HG02798 (cell line): ENCODE results near the gene RAB7A.
"Not testable (repeated sequence)": the region's sequence is repeated elsewhere in the genome, so short reads cannot be mapped to it uniquely, and the experiment has no call there.

Experiments used
- ATAC-seq: cut with Tn5 transposase; IDR thresholded peaks from one replicate; pipeline ENCODE4 v1.9.1; 2021; ENCODE audit warnings: mild to moderate bottlenecking; ENCODE audit not compliant: unreplicated experiment, poor library complexity

RAB7A gene

DNA sequence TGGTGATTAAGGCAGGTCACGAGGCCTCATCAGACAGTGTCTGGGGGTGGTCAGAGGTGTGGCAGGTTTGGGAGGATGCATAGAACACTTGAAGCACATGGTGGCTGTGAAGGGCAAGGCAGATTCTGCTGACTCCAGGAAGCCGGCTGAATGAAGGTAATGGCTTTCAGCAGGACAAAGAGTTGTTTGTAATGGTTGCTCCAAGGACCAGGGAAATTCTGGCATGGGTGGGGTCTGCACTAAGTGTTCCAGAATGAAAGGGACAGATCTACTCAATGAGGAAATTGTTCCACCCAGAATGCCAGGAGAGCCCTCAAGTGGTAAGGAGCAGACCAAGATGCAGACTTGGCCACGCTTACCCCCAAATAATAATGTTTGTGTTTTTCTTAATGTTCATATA is 82.7 kb downstream of the RAB7A start:
- no peak for ATAC-seq

DNA sequence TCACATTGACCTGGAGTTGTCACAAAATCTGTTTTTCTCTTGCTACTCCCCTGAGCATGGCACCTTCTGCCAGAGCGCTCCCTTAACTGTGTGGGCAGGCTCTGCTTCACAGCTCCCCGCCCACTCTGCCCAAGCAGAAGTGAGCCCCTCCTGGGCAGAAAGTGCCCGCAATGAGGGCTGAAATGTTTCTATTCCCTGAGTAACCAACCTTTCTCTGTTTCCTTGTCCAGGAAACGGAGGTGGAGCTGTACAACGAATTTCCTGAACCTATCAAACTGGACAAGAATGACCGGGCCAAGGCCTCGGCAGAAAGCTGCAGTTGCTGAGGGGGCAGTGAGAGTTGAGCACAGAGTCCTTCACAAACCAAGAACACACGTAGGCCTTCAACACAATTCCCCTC is 87.1 kb downstream of the RAB7A start:
- ATAC-seq, result no peak

DNA sequence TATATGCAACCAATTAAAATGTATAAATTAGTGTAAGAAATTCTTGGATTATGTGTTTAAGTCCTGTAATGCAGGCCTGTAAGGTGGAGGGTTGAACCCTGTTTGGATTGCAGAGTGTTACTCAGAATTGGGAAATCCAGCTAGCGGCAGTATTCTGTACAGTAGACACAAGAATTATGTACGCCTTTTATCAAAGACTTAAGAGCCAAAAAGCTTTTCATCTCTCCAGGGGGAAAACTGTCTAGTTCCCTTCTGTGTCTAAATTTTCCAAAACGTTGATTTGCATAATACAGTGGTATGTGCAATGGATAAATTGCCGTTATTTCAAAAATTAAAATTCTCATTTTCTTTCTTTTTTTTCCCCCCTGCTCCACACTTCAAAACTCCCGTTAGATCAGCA is 88.1 kb downstream of the RAB7A start:
- ATAC-seq, result no peak

DNA sequence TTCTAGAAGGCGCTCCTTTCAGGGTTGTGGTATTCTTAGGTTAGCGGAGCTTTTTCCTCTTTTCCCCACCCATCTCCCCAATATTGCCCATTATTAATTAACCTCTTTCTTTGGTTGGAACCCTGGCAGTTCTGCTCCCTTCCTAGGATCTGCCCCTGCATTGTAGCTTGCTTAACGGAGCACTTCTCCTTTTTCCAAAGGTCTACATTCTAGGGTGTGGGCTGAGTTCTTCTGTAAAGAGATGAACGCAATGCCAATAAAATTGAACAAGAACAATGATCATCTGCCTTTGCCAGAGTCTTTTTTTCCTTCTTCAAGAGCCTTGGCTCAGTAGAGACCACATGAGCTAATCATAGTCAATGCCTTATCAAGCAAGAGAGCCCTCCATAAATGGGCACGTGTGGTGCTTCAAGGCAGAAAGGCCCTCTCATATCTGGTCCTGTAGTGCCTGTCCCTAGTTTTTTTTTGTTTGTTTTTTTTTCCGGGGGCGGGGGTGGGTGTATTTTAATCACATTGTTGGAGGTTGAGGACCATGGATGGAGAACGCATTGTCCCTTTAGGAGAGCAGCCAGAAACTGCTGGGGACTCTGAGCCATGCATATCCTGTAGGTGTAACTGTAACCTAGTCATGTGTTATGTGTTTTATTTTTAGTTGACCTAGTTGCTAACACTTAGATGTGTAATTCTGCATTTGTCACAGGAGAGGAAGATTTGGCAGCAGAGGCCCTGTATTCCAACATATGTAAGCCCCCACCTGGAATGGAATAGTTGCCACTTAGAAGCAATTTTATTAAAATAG is 88.7 kb downstream of the RAB7A start:
- no peak for ATAC-seq

DNA sequence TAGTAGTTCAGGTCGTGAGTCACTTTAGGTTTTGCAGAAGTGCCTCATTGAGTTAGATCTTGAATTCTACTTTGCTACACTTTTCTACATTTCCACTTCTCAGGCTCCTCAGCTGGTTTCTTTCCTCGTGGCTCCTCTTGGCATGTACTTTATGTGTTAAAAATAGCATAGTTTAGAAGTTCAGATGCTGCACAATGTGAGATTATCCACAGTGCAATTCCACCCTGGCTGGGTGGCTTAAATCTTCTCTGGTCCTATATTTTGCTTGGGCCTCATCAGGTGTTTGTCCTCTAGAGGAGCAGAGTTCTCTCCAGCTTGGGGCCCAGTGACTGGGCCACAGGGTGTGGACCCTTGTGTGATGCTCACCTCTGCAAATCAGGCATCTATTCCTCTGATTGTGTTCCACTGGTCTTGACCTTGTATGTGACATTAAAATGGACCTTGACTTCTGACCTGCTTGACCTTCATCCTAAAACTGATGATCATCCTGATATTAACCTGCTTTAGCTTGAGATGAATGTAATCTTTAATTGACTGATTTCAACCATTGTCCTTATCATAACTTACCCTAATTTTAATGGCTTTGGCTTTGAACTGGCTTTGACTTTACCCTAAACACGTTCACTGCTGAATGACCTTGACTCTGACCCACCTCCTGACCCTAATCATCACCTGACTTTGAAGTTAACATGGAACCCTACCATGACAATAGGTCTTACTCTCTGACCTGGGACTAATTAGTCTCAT is 89.5 kb downstream of the RAB7A start:
- no peak for ATAC-seq

DNA sequence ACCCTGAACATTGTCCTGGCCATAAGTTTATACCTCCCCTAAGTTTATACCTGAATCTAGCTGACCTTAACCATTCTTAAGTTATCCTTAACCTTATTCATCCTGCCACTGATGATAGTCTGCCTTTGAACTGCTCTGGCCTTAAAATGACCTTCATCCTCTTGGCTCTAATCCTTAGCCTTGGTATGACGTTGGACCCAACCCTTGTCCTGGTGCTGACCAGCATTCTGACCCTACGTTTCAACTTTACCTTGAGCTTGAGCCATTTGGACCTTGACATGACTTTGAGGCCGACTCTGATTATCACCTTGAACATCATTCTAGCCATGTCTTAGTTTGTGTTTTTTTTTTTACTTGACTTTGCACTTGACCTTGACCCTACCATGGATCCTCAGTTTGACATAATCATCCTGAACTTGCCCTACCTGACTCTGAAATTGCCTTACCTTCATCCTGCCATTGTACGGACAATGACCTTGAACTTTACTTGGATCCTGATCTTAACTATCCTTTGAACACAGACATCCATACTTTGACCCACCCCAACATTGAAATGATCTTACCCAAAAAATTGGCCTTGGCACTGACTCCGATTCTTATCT is 92.3 kb downstream of the RAB7A start:
- no peak for ATAC-seq

DNA sequence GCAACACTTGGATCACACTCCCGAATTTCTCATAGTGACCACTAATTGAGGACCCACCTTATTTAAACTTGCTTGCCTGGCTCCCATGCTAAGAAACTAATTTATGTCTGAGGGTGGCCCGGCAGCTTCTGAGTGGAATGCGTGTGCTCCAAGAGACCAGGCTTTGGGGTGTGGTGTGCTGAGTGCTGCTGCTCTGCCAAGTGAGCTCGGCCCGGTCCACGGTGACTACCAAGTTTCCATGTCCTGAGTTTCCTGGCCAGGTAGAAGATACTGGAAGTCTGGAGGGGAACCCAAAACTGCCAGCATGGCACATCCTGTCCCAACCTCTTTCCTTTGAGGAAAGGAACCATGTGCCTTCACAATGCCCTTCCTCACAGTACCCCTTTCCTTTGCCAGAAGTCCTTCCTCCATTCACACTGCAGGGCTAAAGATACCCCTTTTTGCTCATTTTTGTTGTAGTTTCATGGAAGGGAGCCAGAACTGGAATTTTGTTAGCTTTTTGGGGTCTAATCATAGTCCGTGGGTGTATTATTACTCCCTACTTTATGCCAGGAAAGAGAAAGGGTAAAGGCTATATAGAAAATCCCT is 94.4 kb downstream of the RAB7A start:
- ATAC-seq, result no peak

DNA sequence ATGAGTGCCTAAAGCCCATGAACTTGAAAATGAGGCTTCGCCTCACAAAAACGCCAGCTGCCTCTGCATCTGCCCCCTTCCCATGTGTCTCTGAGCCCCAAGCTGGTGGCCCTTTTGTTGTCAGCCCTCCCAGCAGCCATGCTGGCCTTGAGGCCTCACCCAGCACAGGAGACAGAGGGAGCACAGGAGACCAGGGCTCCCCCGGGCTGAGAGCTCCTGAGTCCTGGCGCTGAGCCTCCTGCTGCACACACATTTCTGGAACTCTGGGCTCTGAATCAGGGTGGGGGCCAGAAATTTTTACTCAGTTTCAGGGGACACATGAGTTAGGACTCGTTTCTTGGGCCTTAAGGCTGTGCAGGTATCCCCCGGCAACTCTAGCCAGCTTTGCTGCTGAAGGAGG is 97.0 kb downstream of the RAB7A start:
- no peak for ATAC-seq

DNA sequence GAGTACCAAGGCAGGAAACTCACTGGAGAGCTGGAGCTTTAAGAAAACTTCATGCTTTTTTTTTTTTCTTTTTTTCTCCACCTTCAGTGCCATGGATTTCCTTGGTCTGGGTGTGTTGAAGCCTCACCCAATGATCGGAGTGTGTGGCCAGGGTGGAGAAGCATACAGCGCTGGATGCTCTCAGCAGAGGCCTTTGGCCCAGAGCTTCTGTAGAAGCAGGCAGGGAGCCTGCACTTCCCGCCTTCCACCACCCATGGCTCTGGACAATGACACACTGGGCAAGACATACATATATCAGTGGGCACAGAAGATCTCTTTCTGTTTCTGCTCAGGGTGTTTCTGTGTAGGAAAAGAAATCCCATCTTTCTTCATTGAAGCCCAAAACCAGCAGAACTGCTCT is 97.6 kb downstream of the RAB7A start:
- ATAC-seq, result no peak

DNA sequence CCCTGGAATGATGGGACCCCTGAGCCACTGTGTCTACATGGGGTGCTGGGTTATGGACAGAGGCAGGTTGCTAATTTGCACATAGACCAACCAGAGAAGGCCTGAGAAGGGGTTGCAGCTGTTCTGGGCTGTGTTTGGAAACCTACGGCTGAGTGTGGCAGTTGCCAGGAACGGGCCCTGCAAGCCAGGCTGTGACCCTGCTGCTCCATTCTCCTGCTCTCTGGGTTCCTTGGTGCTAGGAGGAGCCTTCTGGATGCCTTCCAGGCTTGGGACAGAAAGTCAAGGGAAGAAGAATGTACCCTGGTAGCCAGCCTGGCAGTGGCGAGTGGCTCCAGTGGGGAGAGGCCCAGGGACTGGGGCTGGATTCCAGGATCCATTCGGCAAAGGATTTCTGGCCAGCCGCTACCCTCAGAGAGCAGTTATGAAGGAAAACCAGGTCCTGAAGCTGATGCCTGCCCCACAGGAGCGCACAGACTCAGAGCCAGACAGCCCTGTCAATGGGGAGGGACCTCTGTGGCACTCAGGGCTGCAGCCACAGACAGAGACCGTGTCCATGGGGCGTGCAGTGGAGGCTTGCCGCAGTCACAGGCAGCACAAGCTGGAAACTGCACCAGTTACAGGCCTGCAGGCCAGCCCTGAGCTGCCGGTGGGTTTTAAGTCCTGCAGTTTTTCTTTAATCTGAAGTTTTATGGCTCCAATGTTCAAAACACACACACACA is 98.3 kb downstream of the RAB7A start:
- no peak for ATAC-seq

DNA sequence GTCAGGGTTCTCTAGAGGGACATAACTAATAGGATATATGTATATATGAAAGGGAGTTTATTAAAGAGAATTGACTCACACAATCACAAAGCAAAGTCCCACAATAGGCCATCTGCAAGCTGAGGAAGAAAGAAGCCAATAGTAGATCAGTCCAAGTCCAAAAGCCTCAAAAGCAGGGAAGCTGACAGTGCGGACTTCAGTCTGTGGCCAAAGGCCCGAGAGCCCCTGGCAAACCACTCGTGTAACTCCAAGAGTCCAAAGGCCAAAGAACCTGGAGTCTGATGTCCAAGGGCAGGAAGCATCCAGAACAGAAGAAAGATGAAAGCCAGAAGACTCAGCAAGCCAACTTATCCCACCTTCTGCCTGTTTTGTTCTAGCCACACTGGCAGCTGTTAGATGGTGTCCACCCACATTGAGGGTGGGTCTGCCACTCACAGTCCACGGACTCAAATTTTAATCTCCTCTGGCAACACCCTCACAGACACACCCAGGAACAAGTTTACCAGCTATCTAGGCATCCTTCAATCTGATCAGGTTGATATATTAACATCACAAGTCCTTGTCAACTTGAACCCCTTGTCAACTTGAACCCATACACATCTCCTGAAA is 99.2 kb downstream of the RAB7A start:
- ATAC-seq, result no peak

DNA sequence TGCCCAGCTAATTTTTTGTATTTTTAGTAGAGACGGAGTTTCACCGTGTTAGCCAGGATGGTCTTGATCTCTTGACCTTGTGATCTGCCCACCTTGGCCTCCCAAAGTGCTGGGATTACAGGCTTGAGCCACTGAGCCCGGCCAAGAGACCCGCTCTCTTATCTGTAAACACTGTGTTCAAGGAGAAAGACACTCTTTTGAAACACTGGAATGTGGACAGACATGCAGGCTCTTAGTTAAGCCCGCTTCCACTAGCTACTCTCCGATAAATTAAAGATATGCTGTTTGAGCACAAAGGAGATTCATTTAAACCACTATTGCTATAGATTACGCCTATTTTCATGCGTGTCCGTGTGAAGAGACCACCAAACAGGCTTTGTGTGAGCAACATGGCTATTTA is 103.1 kb downstream of the RAB7A start:
- not testable (repeated sequence) for ATAC-seq

DNA sequence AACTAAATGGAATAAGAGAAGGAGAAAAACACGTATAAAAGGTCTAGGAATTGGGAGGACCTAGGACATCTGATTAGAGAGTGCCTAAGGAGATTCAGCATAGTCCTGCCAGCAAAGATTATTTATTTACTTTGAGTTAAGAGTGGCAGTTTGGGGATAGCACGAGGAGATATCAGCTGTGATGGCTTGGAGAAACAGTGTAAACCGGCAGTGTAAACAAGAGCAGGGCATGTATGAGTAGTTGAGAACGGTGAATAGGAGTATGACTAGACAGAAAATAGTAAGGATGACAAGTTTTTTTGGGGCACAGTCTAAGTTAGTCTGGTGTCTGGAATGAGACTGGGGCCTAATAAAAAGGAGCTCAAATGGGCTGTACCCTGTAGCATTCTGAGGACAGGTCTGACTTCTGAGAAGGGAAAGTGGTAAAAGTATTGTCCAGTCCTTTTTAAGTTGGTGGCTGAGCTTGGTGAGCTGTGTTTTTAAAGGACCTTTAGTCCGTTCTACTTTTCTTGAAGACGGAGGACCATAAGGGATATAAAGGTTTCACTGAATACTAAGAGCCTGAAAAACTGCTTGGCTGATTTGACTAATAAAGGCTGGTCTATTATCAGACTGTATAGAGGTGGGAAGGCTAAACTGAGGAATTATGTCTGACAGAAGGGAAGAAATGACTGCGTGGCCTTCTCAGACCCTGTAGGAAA is 104.1 kb downstream of the RAB7A start:
- ATAC-seq, result not testable (repeated sequence)

DNA sequence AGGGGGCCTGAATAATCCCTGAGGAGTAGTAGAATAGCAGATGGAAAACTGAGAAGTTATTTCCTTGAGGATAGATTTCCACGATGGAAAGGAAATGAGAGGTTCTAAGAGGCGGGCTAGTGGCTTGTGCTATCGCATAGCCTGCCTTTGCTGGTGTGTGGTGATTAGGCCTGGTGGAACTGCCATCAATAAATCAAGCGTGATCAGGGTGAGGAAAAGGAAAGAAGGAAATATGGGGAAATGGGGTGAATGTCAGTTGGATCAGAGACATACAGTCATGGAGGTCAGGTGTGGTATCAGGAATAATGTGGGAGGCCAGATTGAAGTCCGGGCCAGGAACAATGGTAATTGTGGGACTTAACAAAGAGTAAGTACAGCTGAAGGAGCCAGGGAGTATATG is 104.8 kb downstream of the RAB7A start:
- ATAC-seq, result not testable (repeated sequence)

DNA sequence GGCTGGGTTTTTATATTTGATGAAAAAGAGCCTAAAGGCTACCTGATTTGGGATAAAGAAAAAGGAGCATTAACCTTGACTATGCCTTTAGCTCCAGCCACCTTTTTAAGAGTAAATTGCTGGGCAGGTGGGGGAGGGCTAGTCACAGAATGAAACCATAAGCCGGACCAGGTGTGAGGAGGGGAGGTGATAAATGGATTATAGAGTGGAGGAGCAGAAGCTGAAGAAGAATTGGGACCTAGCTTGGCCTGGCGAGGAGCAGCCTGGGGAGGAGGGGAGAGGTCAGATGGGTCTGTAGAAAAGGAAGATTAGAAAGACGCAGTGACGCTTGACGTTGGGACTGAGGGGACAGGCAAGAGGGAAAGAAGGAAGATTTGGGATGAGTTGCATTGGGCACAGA is 107.0 kb downstream of the RAB7A start:
- ATAC-seq, result not testable (repeated sequence)

DNA sequence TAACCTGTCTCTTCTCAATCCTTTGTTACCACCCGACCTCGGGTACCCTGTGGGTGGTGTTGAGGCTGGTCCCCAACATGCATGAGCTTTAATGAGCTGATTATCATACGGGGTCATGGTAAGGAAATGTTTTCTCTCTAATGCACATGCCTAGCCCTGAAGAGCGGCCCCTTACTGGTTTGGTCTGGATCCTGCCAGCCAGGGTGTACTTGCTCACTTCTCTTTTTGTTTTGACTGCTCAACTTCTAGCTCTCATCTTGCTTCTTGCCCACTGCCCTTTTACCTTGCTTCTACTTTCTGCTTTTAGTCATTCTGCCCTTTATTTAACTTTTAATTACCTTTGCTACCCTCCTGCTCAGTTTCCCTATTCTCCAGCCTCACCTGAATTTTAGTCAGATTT is 109.1 kb downstream of the RAB7A start:
- no peak for ATAC-seq

DNA sequence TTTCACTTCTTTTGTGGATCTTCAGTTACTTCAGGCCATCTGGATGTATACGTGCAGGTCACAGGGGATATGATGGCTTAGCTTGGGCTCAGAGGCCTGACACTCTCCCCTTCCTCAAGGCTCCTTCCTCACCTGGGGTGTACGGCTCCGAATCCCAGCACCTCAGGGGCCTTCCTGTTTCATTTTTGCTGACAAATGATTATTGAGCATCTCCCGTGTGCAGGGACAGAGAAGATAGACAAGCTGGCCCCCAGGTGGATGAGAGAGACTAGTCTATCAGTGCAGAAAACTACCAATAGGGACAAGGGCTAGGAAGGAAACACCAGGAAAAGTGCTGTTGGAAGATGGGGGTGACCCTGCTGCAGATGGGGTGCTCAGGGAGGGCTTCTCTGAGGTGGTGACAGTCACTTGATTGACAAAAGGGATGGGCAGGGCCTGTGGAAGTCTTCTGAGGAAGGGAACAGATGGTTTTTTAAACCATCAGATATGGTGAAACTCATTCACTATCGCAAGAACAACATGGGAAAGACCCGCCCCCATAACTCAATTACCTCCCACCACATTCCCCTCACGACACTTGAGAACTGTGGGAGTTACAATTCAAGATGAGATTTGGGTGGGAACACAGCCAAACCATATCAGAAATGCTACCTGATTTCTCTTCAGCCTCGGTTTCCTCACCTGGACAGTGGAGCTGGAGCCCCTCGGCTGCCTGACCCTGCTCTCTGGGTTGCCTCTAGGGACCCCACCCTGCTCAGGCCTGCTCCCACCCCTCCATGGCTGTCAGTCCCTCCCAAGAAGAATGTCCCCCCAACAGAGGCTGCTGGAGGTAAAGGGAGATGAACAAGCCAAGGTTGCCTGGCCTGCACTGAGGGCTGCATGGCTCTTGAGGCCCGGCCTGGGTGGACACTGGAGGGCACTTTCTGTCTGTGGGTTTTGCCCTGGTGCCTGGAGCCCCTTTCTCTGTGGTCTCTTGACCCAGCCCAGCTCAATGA is 116.2 kb downstream of the RAB7A start:
- ATAC-seq, result no peak

DNA sequence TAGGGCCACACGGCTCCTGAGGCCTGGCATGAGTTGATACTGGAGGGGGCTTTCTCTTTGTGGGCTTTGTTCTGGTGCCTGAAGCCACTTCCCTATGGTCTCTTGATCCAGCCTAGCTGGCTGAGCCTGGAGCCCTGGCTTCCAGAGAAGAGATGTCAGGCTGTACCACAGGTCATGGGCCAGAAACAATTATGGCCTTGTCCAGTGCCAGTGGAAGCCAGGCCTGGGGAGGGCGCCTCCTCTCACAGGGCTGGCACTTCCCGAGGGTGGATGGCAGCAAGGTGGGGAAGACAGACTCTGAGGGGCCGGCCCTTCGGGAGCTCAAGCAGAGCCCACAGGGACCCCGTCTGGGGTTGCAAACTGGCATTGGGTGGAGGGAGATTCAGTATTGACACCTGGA is 118.5 kb downstream of the RAB7A start:
- ATAC-seq, result no peak
